GM23338 (cell line): Measurements from ENCODE around the gene TTC28. TPM values are rescaled to one million over a fixed set of nuclear protein-coding genes. Genes with fewer than 3 reads are reported as not detected.

Experiments used
- ATAC-seq: fragments of 200-7000 bp; cut with Tn5 transposase; 3 replicates; pipeline ENCODE4 v1.9.1; 2020
- DNase-seq: peaks from one replicate; pipeline ENCODE4 v3.0.0-alpha.2; 2015; ENCODE audit warnings: low spot score
- H2AFZ ChIP-seq: fragments of 200-600 bp; sonication (generic); 2 replicates; pipeline ENCODE4 v1.8.0; 2016; ENCODE audit warnings: antibody characterized with exemption, mild to moderate bottlenecking, moderate library complexity
- H3F3A ChIP-seq: fragments of 200-600 bp; sonication (generic); replicated peaks from 2 replicates; pipeline ENCODE4 v1.8.0; 2017; ENCODE audit warnings: antibody characterized with exemption, mixed run types, low read depth
- H3K27ac ChIP-seq: fragments of 200-600 bp; sonication (generic); 2 replicates; pipeline ENCODE4 v1.6.1; 2016; ENCODE audit warnings: low read depth
- H3K27me3 ChIP-seq: fragments of 200-600 bp; sonication (generic); 2 replicates; pipeline ENCODE4 v1.8.0; 2016; ENCODE audit warnings: mild to moderate bottlenecking, mixed run types, moderate library complexity; ENCODE audit not compliant: insufficient read depth
- H3K36me3 ChIP-seq: fragments of 200-600 bp; sonication (generic); 2 replicates; pipeline ENCODE4 v1.8.0; 2016; ENCODE audit warnings: mild to moderate bottlenecking; ENCODE audit not compliant: insufficient read depth
- H3K4me1 ChIP-seq: fragments of 200-600 bp; sonication (generic); 2 replicates; pipeline ENCODE4 v1.8.0; 2016; ENCODE audit warnings: mild to moderate bottlenecking, moderate library complexity; ENCODE audit not compliant: insufficient read depth
- H3K4me2 ChIP-seq: fragments of 200-600 bp; sonication (generic); 2 replicates; pipeline ENCODE4 v1.7.1; 2017; ENCODE audit warnings: mixed run types
- H3K4me3 ChIP-seq: fragments of 200-600 bp; sonication (generic); 2 replicates; pipeline ENCODE4 v1.6.1; 2016; ENCODE audit warnings: mixed run types
- H3K79me2 ChIP-seq: fragments of 200-600 bp; sonication (generic); replicated peaks from 2 replicates; pipeline ENCODE4 v1.8.0; 2017; ENCODE audit warnings: mild to moderate bottlenecking; ENCODE audit not compliant: insufficient read depth
- H3K9me2 ChIP-seq: fragments of 200-600 bp; sonication (generic); 2 replicates; pipeline ENCODE4 v1.8.0; 2017; ENCODE audit not compliant: insufficient read depth
- H4K20me1 ChIP-seq: fragments of 200-600 bp; sonication (generic); replicated peaks from 2 replicates; pipeline ENCODE4 v1.8.0; 2017; ENCODE audit warnings: mild to moderate bottlenecking; ENCODE audit not compliant: insufficient read depth
- H3K27ac Mint-ChIP-seq: 2 replicates; pipeline ENCODE4 v1.8.0; 2020; ENCODE audit warnings: inconsistent platforms, mild to moderate bottlenecking, moderate library complexity, mixed read lengths
- H3K27me3 Mint-ChIP-seq: 3 replicates; pipeline ENCODE4 v1.8.0; 2022; ENCODE audit warnings: low read depth, mild to moderate bottlenecking, moderate library complexity, mixed read lengths, inconsistent platforms; ENCODE audit not compliant: insufficient read depth, poor library complexity
- H3K36me3 Mint-ChIP-seq: 3 replicates; pipeline ENCODE4 v1.8.0; 2021; ENCODE audit warnings: low read depth, mild to moderate bottlenecking, inconsistent platforms, moderate library complexity, mixed read lengths
- H3K4me1 Mint-ChIP-seq: 3 replicates; pipeline ENCODE4 v1.8.0; 2020; ENCODE audit warnings: mild to moderate bottlenecking, inconsistent platforms, mixed read lengths
- H3K4me3 Mint-ChIP-seq: 3 replicates; pipeline ENCODE4 v1.8.0; 2021; ENCODE audit warnings: moderate library complexity, mild to moderate bottlenecking, inconsistent platforms, mixed read lengths
- H3K9me3 Mint-ChIP-seq: 3 replicates; pipeline ENCODE4 v1.8.0; 2020; ENCODE audit warnings: moderate library complexity, mild to moderate bottlenecking, inconsistent platforms, mixed read lengths
- CREB1 ChIP-seq: fragments of 250-450 bp; sonication (Bioruptor Pico); IDR thresholded peaks from 2 replicates; pipeline ENCODE4 v1.5.0; 2020; ENCODE audit warnings: low read depth, mild to moderate bottlenecking, moderate library complexity
- CTCF ChIP-seq, 2 experiments: fragments of 200-600 bp in 1 of 2; sonication (generic) in 1 of 2; conservative IDR thresholded peaks; 2 replicates each; pipeline versions ENCODE4 v1.5.1 to v1.6.1; 2016 to 2017; ENCODE audit warnings: antibody characterized with exemption in 2 of 2, low read depth in 2 of 2, mild to moderate bottlenecking in 2 of 2, moderate library complexity in 1 of 2
- ETS1 ChIP-seq: IDR thresholded peaks from 2 replicates; pipeline ENCODE4 v1.6.1; 2016; ENCODE audit warnings: antibody characterized with exemption
- EZH2 ChIP-seq: fragments of 200-600 bp; sonication (generic); IDR thresholded peaks from one replicate; pipeline ENCODE4 v1.8.0; 2017; ENCODE audit warnings: antibody characterized with exemption, mild to moderate bottlenecking, low read depth; ENCODE audit not compliant: unreplicated experiment
- EZH2phosphoT487 ChIP-seq: fragments of 200-600 bp; sonication (generic); IDR thresholded peaks from one replicate; pipeline ENCODE4 v1.8.1; 2018; ENCODE audit warnings: antibody characterized with exemption; ENCODE audit not compliant: unreplicated experiment
- JUNB ChIP-seq: IDR thresholded peaks from one replicate; pipeline ENCODE4 v1.6.1; 2016; ENCODE audit warnings: antibody characterized with exemption; ENCODE audit not compliant: unreplicated experiment
- NANOG ChIP-seq: IDR thresholded peaks from 2 replicates; pipeline ENCODE4 v1.6.1; 2016; ENCODE audit warnings: antibody characterized with exemption, borderline replicate concordance
- POLR2AphosphoS5 ChIP-seq: IDR thresholded peaks from 2 replicates; pipeline ENCODE4 v1.6.1; 2016; ENCODE audit warnings: antibody characterized with exemption, low read depth
- STAT1 ChIP-seq: IDR thresholded peaks from one replicate; pipeline ENCODE4 v1.6.1; 2016; ENCODE audit warnings: antibody characterized with exemption; ENCODE audit not compliant: unreplicated experiment
- ZNF114 ChIP-seq: fragments of 250-450 bp; sonication (Bioruptor Pico); IDR thresholded peaks from 2 replicates; pipeline ENCODE4 v1.5.0; 2020; ENCODE audit warnings: mild to moderate bottlenecking, moderate library complexity
- ZNF331 ChIP-seq: fragments of 250-450 bp; sonication (Bioruptor Pico); IDR thresholded peaks from 2 replicates; pipeline ENCODE4 v1.5.0; 2020; ENCODE audit warnings: low read depth, mild to moderate bottlenecking, moderate library complexity
- polyA plus RNA-seq: library from polyadenylated mRNA; unstranded; fragments of >200 nt; fragmentation: Nextera tagmentation; extraction: Ambion mirVana; gene quantifications from 2 replicates; pipeline ENCODE4 v1.2.1, GENCODE V29; 2016
- total RNA-seq: library from RNA; depleted of rRNA; stranded (reverse); fragments of >200 nt; shearing (Covaris generic); gene quantifications from 2 replicates; pipeline ENCODE4 v1.2.3, GENCODE V29; 2014
- TF ChIP-seq, protein P1 (sequence below): fragments of 250-450 bp; sonication (Bioruptor Pico); IDR thresholded peaks from 2 replicates; pipeline ENCODE4 v1.5.0; 2020; ENCODE audit warnings: mild to moderate bottlenecking, moderate library complexity
- TF ChIP-seq, protein P2 (sequence below): IDR thresholded peaks from one replicate; pipeline ENCODE4 v1.6.1; 2018; ENCODE audit warnings: antibody characterized with exemption; ENCODE audit not compliant: unreplicated experiment

Gene TTC28
- total and polyA plus RNA-seq, 2 experiments from 2014 or later = 4.5 to 16.1 TPM

DNA sequence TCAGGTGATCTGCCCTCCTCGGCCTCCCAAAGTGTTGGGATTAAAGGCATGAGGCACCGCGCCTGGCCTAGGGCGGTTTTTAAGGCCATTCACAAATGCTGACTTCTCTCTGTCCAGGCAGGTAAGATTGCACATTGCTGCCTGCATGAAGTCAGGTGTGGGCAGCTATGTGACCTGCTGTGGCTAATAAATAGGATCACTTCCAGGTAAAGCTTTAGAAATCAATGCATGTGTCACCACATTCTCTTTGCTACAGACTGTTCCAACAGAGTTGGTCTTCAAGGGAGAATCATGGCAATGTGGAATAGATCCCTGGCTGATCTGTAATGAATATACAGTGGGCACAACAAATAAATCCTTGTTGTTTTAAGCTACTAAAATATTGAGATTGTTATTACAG is 500.2 kb downstream of the TTC28 start:
- H3F3A ChIP-seq = no peaks in the 10 kb centered on the region
- H3K9me2 ChIP-seq = no peaks in the 10 kb centered on the region
- H3K4me3 ChIP-seq = no peak overlapping the region
- no peaks in the 10 kb centered on the region for H3K36me3 ChIP-seq
- no peak overlapping the region for H3K4me2 ChIP-seq
- Mint-ChIP-seq H3K9me3 (no peaks in the 10 kb centered on the region), H3K27me3 (no peaks in the 10 kb centered on the region), H3K27ac (no peak overlapping the region), H3K4me3 (no peak overlapping the region), H3K4me1 (peaks cover 4% of the 10 kb centered on the region; the same call in 1 of the 3 replicates), H3K36me3 (no peaks in the 10 kb centered on the region)
- no peaks in the 10 kb centered on the region for H3K27me3 ChIP-seq
- TF ChIP-seq JUNB (no peak), ETS1 (no peak), EZH2 (no peak), EZH2phosphoT487 (no peak), ZNF331 (CRISPR knock-in tag) (no peak), POLR2AphosphoS5 (no peak), ZNF114 (CRISPR knock-in tag) (no peak), STAT1 (no peak), CTCF (conservative IDR thresholded peaks at IDR 0.05; ENCODE audit: low read depth in 2 of 2) (no peak), NANOG (no peak), CREB1 (CRISPR knock-in tag) (no peak)
- TF ChIP-seq, protein P1, sequence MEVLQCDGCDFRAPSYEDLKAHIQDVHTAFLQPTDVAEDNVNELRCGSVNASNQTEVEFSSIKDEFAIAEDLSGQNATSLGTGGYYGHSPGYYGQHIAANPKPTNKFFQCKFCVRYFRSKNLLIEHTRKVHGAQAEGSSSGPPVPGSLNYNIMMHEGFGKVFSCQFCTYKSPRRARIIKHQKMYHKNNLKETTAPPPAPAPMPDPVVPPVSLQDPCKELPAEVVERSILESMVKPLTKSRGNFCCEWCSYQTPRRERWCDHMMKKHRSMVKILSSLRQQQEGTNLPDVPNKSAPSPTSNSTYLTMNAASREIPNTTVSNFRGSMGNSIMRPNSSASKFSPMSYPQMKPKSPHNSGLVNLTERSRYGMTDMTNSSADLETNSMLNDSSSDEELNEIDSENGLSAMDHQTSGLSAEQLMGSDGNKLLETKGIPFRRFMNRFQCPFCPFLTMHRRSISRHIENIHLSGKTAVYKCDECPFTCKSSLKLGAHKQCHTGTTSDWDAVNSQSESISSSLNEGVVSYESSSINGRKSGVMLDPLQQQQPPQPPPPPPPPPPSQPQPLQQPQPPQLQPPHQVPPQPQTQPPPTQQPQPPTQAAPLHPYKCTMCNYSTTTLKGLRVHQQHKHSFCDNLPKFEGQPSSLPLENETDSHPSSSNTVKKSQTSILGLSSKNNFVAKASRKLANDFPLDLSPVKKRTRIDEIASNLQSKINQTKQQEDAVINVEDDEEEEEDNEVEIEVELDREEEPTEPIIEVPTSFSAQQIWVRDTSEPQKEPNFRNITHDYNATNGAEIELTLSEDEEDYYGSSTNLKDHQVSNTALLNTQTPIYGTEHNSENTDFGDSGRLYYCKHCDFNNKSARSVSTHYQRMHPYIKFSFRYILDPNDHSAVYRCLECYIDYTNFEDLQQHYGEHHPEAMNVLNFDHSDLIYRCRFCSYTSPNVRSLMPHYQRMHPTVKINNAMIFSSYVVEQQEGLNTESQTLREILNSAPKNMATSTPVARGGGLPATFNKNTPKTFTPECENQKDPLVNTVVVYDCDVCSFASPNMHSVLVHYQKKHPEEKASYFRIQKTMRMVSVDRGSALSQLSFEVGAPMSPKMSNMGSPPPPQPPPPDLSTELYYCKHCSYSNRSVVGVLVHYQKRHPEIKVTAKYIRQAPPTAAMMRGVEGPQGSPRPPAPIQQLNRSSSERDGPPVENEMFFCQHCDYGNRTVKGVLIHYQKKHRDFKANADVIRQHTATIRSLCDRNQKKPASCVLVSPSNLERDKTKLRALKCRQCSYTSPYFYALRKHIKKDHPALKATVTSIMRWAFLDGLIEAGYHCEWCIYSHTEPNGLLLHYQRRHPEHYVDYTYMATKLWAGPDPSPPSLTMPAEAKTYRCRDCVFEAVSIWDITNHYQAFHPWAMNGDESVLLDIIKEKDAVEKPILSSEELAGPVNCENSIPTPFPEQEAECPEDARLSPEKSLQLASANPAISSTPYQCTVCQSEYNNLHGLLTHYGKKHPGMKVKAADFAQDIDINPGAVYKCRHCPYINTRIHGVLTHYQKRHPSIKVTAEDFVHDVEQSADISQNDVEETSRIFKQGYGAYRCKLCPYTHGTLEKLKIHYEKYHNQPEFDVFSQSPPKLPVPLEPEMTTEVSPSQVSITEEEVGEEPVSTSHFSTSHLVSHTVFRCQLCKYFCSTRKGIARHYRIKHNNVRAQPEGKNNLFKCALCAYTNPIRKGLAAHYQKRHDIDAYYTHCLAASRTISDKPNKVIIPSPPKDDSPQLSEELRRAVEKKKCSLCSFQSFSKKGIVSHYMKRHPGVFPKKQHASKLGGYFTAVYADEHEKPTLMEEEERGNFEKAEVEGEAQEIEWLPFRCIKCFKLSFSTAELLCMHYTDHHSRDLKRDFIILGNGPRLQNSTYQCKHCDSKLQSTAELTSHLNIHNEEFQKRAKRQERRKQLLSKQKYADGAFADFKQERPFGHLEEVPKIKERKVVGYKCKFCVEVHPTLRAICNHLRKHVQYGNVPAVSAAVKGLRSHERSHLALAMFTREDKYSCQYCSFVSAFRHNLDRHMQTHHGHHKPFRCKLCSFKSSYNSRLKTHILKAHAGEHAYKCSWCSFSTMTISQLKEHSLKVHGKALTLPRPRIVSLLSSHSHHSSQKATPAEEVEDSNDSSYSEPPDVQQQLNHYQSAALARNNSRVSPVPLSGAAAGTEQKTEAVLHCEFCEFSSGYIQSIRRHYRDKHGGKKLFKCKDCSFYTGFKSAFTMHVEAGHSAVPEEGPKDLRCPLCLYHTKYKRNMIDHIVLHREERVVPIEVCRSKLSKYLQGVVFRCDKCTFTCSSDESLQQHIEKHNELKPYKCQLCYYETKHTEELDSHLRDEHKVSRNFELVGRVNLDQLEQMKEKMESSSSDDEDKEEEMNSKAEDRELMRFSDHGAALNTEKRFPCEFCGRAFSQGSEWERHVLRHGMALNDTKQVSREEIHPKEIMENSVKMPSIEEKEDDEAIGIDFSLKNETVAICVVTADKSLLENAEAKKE = no peak
- TF ChIP-seq, protein P2, sequence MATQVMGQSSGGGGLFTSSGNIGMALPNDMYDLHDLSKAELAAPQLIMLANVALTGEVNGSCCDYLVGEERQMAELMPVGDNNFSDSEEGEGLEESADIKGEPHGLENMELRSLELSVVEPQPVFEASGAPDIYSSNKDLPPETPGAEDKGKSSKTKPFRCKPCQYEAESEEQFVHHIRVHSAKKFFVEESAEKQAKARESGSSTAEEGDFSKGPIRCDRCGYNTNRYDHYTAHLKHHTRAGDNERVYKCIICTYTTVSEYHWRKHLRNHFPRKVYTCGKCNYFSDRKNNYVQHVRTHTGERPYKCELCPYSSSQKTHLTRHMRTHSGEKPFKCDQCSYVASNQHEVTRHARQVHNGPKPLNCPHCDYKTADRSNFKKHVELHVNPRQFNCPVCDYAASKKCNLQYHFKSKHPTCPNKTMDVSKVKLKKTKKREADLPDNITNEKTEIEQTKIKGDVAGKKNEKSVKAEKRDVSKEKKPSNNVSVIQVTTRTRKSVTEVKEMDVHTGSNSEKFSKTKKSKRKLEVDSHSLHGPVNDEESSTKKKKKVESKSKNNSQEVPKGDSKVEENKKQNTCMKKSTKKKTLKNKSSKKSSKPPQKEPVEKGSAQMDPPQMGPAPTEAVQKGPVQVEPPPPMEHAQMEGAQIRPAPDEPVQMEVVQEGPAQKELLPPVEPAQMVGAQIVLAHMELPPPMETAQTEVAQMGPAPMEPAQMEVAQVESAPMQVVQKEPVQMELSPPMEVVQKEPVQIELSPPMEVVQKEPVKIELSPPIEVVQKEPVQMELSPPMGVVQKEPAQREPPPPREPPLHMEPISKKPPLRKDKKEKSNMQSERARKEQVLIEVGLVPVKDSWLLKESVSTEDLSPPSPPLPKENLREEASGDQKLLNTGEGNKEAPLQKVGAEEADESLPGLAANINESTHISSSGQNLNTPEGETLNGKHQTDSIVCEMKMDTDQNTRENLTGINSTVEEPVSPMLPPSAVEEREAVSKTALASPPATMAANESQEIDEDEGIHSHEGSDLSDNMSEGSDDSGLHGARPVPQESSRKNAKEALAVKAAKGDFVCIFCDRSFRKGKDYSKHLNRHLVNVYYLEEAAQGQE = no peak
- no peaks in the 10 kb centered on the region for H3K79me2 ChIP-seq
- no peak overlapping the region for H3K27ac ChIP-seq
- H3K4me1 ChIP-seq = no peaks in the 10 kb centered on the region
- H2AFZ ChIP-seq = no peak overlapping the region
- no peaks in the 10 kb centered on the region for H4K20me1 ChIP-seq
- DNase-seq = no peak
- no peak for ATAC-seq
